Astrocyte (in vitro differentiated cells and primary cell): ENCODE results near the gene CYLD. TPM values are rescaled to one million over a fixed set of nuclear protein-coding genes. Genes with fewer than 3 reads are reported as not detected.

Experiments
- DNase-seq: peaks from one replicate; pipeline ENCODE4 v3.0.0-alpha.2; 2010; ENCODE audit warnings: low read depth
- FAIRE-seq: peaks from 2 replicates; lab custom pipeline; 2011; peaks lifted over from hg19 to GRCh38; lab: Jason Lieb, UNC
- H2AFZ ChIP-seq: 2 replicates; pipeline ENCODE4 v1.6.0; 2012; ENCODE audit warnings: low read depth, low read length, inconsistent platforms
- H3K27ac ChIP-seq: 2 replicates; pipeline ENCODE4 v1.5.1; 2011; ENCODE audit warnings: low read depth, low read length, inconsistent platforms
- H3K27me3 ChIP-seq: 2 replicates; pipeline ENCODE4 v1.6.0; 2011; ENCODE audit warnings: low read length, inconsistent platforms; ENCODE audit not compliant: insufficient read depth
- H3K36me3 ChIP-seq: 2 replicates; pipeline ENCODE4 v1.5.1; 2011; ENCODE audit warnings: low read length, inconsistent platforms; ENCODE audit not compliant: insufficient read depth
- H3K4me1 ChIP-seq: 2 replicates; pipeline ENCODE4 v1.5.1; 2011; ENCODE audit warnings: low read length, inconsistent platforms; ENCODE audit not compliant: insufficient read depth
- H3K4me2 ChIP-seq: 2 replicates; pipeline ENCODE4 v1.6.0; 2012; ENCODE audit warnings: low read length, inconsistent platforms
- H3K4me3 ChIP-seq: 2 replicates; pipeline ENCODE4 v1.5.1; 2011; ENCODE audit warnings: low read depth, mild to moderate bottlenecking, low read length, inconsistent platforms; ENCODE audit not compliant: insufficient read depth
- H3K79me2 ChIP-seq: 2 replicates; pipeline ENCODE4 v1.6.0; 2012; ENCODE audit warnings: mild to moderate bottlenecking, low read length, inconsistent platforms; ENCODE audit not compliant: insufficient read depth
- H3K9ac ChIP-seq: 2 replicates; pipeline ENCODE4 v1.6.0; 2012; ENCODE audit warnings: mild to moderate bottlenecking, low read length, inconsistent platforms
- H3K9me3 ChIP-seq: 2 replicates; pipeline ENCODE4 v1.5.1; 2012; ENCODE audit warnings: low read depth, mild to moderate bottlenecking, low read length, inconsistent platforms; ENCODE audit not compliant: insufficient read depth
- H4K20me1 ChIP-seq: 2 replicates; pipeline ENCODE4 v1.6.0; 2012; ENCODE audit warnings: low read length, inconsistent platforms; ENCODE audit not compliant: insufficient read depth
- H3K27ac Mint-ChIP-seq: one replicate; pipeline ENCODE4 v1.8.0; 2021; ENCODE audit warnings: mild to moderate bottlenecking, mixed read lengths; ENCODE audit not compliant: unreplicated experiment
- H3K27me3 Mint-ChIP-seq: one replicate; pipeline ENCODE4 v1.8.0; 2021; ENCODE audit warnings: low read depth, mixed read lengths; ENCODE audit not compliant: unreplicated experiment
- H3K36me3 Mint-ChIP-seq: one replicate; pipeline ENCODE4 v1.8.0; 2021; ENCODE audit warnings: low read depth, mixed read lengths; ENCODE audit not compliant: unreplicated experiment
- H3K4me1 Mint-ChIP-seq: one replicate; pipeline ENCODE4 v1.8.0; 2021; ENCODE audit warnings: low read depth, mixed read lengths; ENCODE audit not compliant: unreplicated experiment
- H3K4me3 Mint-ChIP-seq: one replicate; pipeline ENCODE4 v1.8.0; 2021; ENCODE audit warnings: mild to moderate bottlenecking, moderate library complexity, mixed read lengths; ENCODE audit not compliant: unreplicated experiment
- H3K9me3 Mint-ChIP-seq: one replicate; pipeline ENCODE4 v1.8.0; 2021; ENCODE audit warnings: mild to moderate bottlenecking, mixed read lengths; ENCODE audit not compliant: unreplicated experiment
- CTCF ChIP-seq: IDR thresholded peaks from 2 replicates; pipeline ENCODE4 v1.5.1; 2011; ENCODE audit warnings: low read depth, mild to moderate bottlenecking, inconsistent platforms, low read length, moderate library complexity; ENCODE audit not compliant: insufficient read depth
- EZH2 ChIP-seq: IDR thresholded peaks from 2 replicates; pipeline ENCODE4 v1.6.1; 2012; ENCODE audit warnings: mild to moderate bottlenecking, low read length, inconsistent platforms; ENCODE audit not compliant: insufficient read depth
- total RNA-seq: library from RNA; stranded (reverse); gene quantifications from 2 replicates; pipeline ENCODE4 v1.2.1, GENCODE V29; 2021

CYLD gene
- total RNA-seq, 1 donor from 2014 or later, result 34.2 TPM

- no peak for FAIRE-seq
- H3K27ac Mint-ChIP-seq, result no peak overlapping the region
Measured at GRCh38 chr16:50709980-50710379, 31.9 kb upstream of the CYLD start.

GRCh38 chr16:50711040-50711439 lies 30.8 kb upstream of the CYLD start:
- peaks cover 19% of the 10 kb centered on the region for H3K27me3 Mint-ChIP-seq

More at GRCh38 chr16:50709980-50710379, 31.9 kb upstream of the CYLD start:
- Histone ChIP-seq H3K9ac (no peak overlapping the region), H3K9me3 (no peaks in the 10 kb centered on the region), H2AFZ (no peak overlapping the region), H3K27me3 (no peaks in the 10 kb centered on the region), H4K20me1 (no peaks in the 10 kb centered on the region), H3K4me3 (no peak overlapping the region), H3K79me2 (no peaks in the 10 kb centered on the region), H3K4me2 (no peak overlapping the region), H3K27ac (no peak overlapping the region), H3K36me3 (no peaks in the 10 kb centered on the region), H3K4me1 (no peaks in the 10 kb centered on the region)
- DNase-seq, result no peak
- TF ChIP-seq CTCF (no peak), EZH2 (no peak)
- H3K4me1 Mint-ChIP-seq, result peaks cover 3% of the 10 kb centered on the region
- H3K36me3 Mint-ChIP-seq, result no peaks in the 10 kb centered on the region
- H3K27me3 Mint-ChIP-seq, result peaks cover 21% of the 10 kb centered on the region
- H3K9me3 Mint-ChIP-seq, result peaks cover 8% of the 10 kb centered on the region
- no peak overlapping the region for H3K4me3 Mint-ChIP-seq

More at GRCh38 chr16:50711040-50711439, 30.8 kb upstream of the CYLD start:
- Histone ChIP-seq H3K36me3 (no peaks in the 10 kb centered on the region), H3K4me2 (no peak overlapping the region), H4K20me1 (no peaks in the 10 kb centered on the region), H2AFZ (no peak overlapping the region), H3K4me3 (no peak overlapping the region), H3K9me3 (no peaks in the 10 kb centered on the region), H3K9ac (no peak overlapping the region), H3K27me3 (no peaks in the 10 kb centered on the region), H3K79me2 (no peaks in the 10 kb centered on the region), H3K4me1 (no peaks in the 10 kb centered on the region), H3K27ac (no peak overlapping the region)
- Mint-ChIP-seq H3K9me3 (peaks cover 5% of the 10 kb centered on the region), H3K4me1 (peaks cover 1% of the 10 kb centered on the region), H3K4me3 (no peak overlapping the region), H3K36me3 (no peaks in the 10 kb centered on the region), H3K27ac (no peak overlapping the region)
- no peak for FAIRE-seq
- TF ChIP-seq CTCF, result no peak
- TF ChIP-seq EZH2, result no peak
- no peak for DNase-seq
